T-helper 2 cell treated with Interferon-gamma antibody and Interleukin-4, amounts not matched to agents 5 μg/mL and 100 μg/mL, for 36 hours (primary cell): ENCODE measurements around the gene ADAMTSL2.

ENCODE experiments used
- DNase-seq: peaks from one replicate; pipeline ENCODE4 v3.0.0; 2021; ENCODE audit warnings: low spot score
- H3K27ac Mint-ChIP-seq: one replicate; pipeline ENCODE4 v1.8.0; 2021; ENCODE audit warnings: mild to moderate bottlenecking, mixed read lengths
- H3K27me3 Mint-ChIP-seq: one replicate; pipeline ENCODE4 v1.8.0; 2021; ENCODE audit warnings: low read depth, mixed read lengths
- H3K36me3 Mint-ChIP-seq: one replicate; pipeline ENCODE4 v1.8.0; 2021; ENCODE audit warnings: low read depth, mixed read lengths
- H3K4me1 Mint-ChIP-seq: one replicate; pipeline ENCODE4 v1.8.0; 2021; ENCODE audit warnings: low read depth, mixed read lengths
- H3K4me3 Mint-ChIP-seq: one replicate; pipeline ENCODE4 v1.8.0; 2022; ENCODE audit warnings: mild to moderate bottlenecking, moderate library complexity, mixed read lengths
- H3K9me3 Mint-ChIP-seq: one replicate; pipeline ENCODE4 v1.8.0; 2021; ENCODE audit warnings: mixed read lengths

Gene ADAMTSL2

GRCh38 chr9:133494636-133495326, 39.7 kb upstream of the ADAMTSL2 start:
- Mint-ChIP-seq H3K27me3 (no peaks in the 10 kb centered on the region), H3K27ac (no peak overlapping the region), H3K4me3 (no peak overlapping the region)

GRCh38 chr9:133495327-133496293, 38.9 kb upstream of the ADAMTSL2 start:
- no peaks in the 10 kb centered on the region for H3K4me1 Mint-ChIP-seq

More at GRCh38 chr9:133494636-133495326, 39.7 kb upstream of the ADAMTSL2 start:
- no peak for DNase-seq
- no peaks in the 10 kb centered on the region for H3K36me3 Mint-ChIP-seq
- no peaks in the 10 kb centered on the region for H3K9me3 Mint-ChIP-seq
- H3K4me1 Mint-ChIP-seq = no peaks in the 10 kb centered on the region

GRCh38 chr9:133496861-133497842, 37.4 kb upstream of the ADAMTSL2 start:
- Mint-ChIP-seq H3K4me1 (no peaks in the 10 kb centered on the region), H3K36me3 (no peaks in the 10 kb centered on the region), H3K9me3 (peaks cover 13% of the 10 kb centered on the region), H3K27ac (no peak overlapping the region), H3K4me3 (no peak overlapping the region), H3K27me3 (no peaks in the 10 kb centered on the region)
- no peak for DNase-seq

More at GRCh38 chr9:133495327-133496293, 38.9 kb upstream of the ADAMTSL2 start:
- Mint-ChIP-seq H3K27ac (no peak overlapping the region), H3K36me3 (no peaks in the 10 kb centered on the region), H3K4me3 (no peak overlapping the region), H3K9me3 (no peaks in the 10 kb centered on the region), H3K27me3 (no peaks in the 10 kb centered on the region)
- no peak for DNase-seq

GRCh38 chr9:133499132-133499891, 35.2 kb upstream of the ADAMTSL2 start:
- no peaks in the 10 kb centered on the region for H3K36me3 Mint-ChIP-seq
- peaks cover 22% of the 10 kb centered on the region for H3K9me3 Mint-ChIP-seq
- H3K4me1 Mint-ChIP-seq = no peaks in the 10 kb centered on the region
- H3K4me3 Mint-ChIP-seq = no peak overlapping the region
- no peak for DNase-seq
- H3K27me3 Mint-ChIP-seq = peaks cover 2% of the 10 kb centered on the region
- no peak overlapping the region for H3K27ac Mint-ChIP-seq

- DNase-seq = no peak
- Mint-ChIP-seq H3K36me3 (no peaks in the 10 kb centered on the region), H3K4me1 (no peaks in the 10 kb centered on the region)
Measured at GRCh38 chr9:133499892-133500270, 34.6 kb upstream of the ADAMTSL2 start.

GRCh38 chr9:133502112-133502511, 32.4 kb upstream of the ADAMTSL2 start:
- H3K4me1 Mint-ChIP-seq = no peaks in the 10 kb centered on the region
- H3K4me3 Mint-ChIP-seq = no peak overlapping the region
- peaks cover 22% of the 10 kb centered on the region for H3K9me3 Mint-ChIP-seq
- DNase-seq = no peak
- H3K27me3 Mint-ChIP-seq = peaks cover 2% of the 10 kb centered on the region
- H3K27ac Mint-ChIP-seq = no peak overlapping the region
- no peaks in the 10 kb centered on the region for H3K36me3 Mint-ChIP-seq

More at GRCh38 chr9:133499892-133500270, 34.6 kb upstream of the ADAMTSL2 start:
- Mint-ChIP-seq H3K4me3 (no peak overlapping the region), H3K9me3 (peaks cover 22% of the 10 kb centered on the region), H3K27ac (no peak overlapping the region), H3K27me3 (peaks cover 2% of the 10 kb centered on the region)

- Mint-ChIP-seq H3K27ac (no peak overlapping the region), H3K9me3 (peaks cover 22% of the 10 kb centered on the region), H3K4me1 (peaks cover 7% of the 10 kb centered on the region), H3K4me3 (no peak overlapping the region), H3K27me3 (peaks cover 6% of the 10 kb centered on the region), H3K36me3 (no peaks in the 10 kb centered on the region)
- DNase-seq = no peak
Measured at GRCh38 chr9:133505186-133505830, 29.2 kb upstream of the ADAMTSL2 start.

GRCh38 chr9:133505901-133506652, 28.4 kb upstream of the ADAMTSL2 start:
- no peak overlapping the region for H3K27ac Mint-ChIP-seq
- peaks cover 20% of the 10 kb centered on the region for H3K9me3 Mint-ChIP-seq

GRCh38 chr9:133506653-133507038, 27.9 kb upstream of the ADAMTSL2 start:
- DNase-seq = no peak
- Mint-ChIP-seq H3K9me3 (peaks cover 15% of the 10 kb centered on the region), H3K27ac (no peak overlapping the region)

More at GRCh38 chr9:133505901-133506652, 28.4 kb upstream of the ADAMTSL2 start:
- peaks cover 7% of the 10 kb centered on the region for H3K4me1 Mint-ChIP-seq
- H3K4me3 Mint-ChIP-seq = no peak overlapping the region
- no peaks in the 10 kb centered on the region for H3K36me3 Mint-ChIP-seq
- H3K27me3 Mint-ChIP-seq = peaks cover 6% of the 10 kb centered on the region
- no peak for DNase-seq

GRCh38 chr9:133507246-133507965, 27.1 kb upstream of the ADAMTSL2 start:
- H3K4me3 Mint-ChIP-seq = no peak overlapping the region
- H3K36me3 Mint-ChIP-seq = no peaks in the 10 kb centered on the region
- no peak overlapping the region for H3K27ac Mint-ChIP-seq
- peaks cover 6% of the 10 kb centered on the region for H3K27me3 Mint-ChIP-seq
- H3K4me1 Mint-ChIP-seq = peaks cover 7% of the 10 kb centered on the region
- H3K9me3 Mint-ChIP-seq = peaks cover 7% of the 10 kb centered on the region
- no peak for DNase-seq

More at GRCh38 chr9:133506653-133507038, 27.9 kb upstream of the ADAMTSL2 start:
- H3K36me3 Mint-ChIP-seq = no peaks in the 10 kb centered on the region
- peaks cover 7% of the 10 kb centered on the region for H3K4me1 Mint-ChIP-seq
- H3K27me3 Mint-ChIP-seq = peaks cover 6% of the 10 kb centered on the region
- no peak overlapping the region for H3K4me3 Mint-ChIP-seq

GRCh38 chr9:133508046-133508445, 26.5 kb upstream of the ADAMTSL2 start:
- DNase-seq = no peak
- Mint-ChIP-seq H3K27me3 (peaks cover 6% of the 10 kb centered on the region), H3K9me3 (peaks cover 3% of the 10 kb centered on the region), H3K36me3 (no peaks in the 10 kb centered on the region), H3K4me1 (peaks cover 7% of the 10 kb centered on the region), H3K27ac (no peak overlapping the region), H3K4me3 (no peak overlapping the region)
